ENCODE results near the gene CHRNA4.
"Not testable (repeated sequence)": the region's sequence is repeated elsewhere in the genome, so short reads cannot be mapped to it uniquely, and the experiment has no call there.

Gene CHRNA4

GRCh38 chr20:63343460-63344445 lies 17.4 kb downstream of the CHRNA4 start:
- Histone ChIP-seq H4K20me1 (ENCODE audit: insufficient read depth) (no peaks in the 10 kb centered on the region), H3K36me3 (ENCODE audit: insufficient read depth) (no peaks in the 10 kb centered on the region), H3K79me2 (ENCODE audit: insufficient read depth, low read depth) (no peaks in the 10 kb centered on the region), H3K9ac (no peak overlapping the region), H3K4me2 (no peak overlapping the region), H3K27me3 (ENCODE audit: insufficient read depth, low read depth) (peaks cover 95% of the 10 kb centered on the region), H3K4me1 (ENCODE audit: low read depth, poor library complexity, severe bottlenecking) (no peaks in the 10 kb centered on the region), H3K4me3 (IDR thresholded peaks at IDR 0.05; ENCODE audit: insufficient read depth, low read depth, low read length) (no peak overlapping the region), H2AFZ (ENCODE audit: low read depth) (no peak overlapping the region), H3K27ac (no peak overlapping the region)
- TF ChIP-seq CTCF (conservative IDR thresholded peaks at IDR 0.05; ENCODE audit: low read depth, low read length): no peak

GRCh38 chr20:63342561-63343459 lies 18.3 kb downstream of the CHRNA4 start:
- no peak overlapping the region for H3K27ac ChIP-seq
- H3K4me3 ChIP-seq (IDR thresholded peaks at IDR 0.05; ENCODE audit: insufficient read depth, low read depth, low read length): no peak overlapping the region
- H2AFZ ChIP-seq (ENCODE audit: low read depth): no peak overlapping the region
- TF ChIP-seq CTCF (conservative IDR thresholded peaks at IDR 0.05; ENCODE audit: low read depth, low read length): no peak
- H4K20me1 ChIP-seq (ENCODE audit: insufficient read depth): no peaks in the 10 kb centered on the region
- no peaks in the 10 kb centered on the region for H3K79me2 ChIP-seq (ENCODE audit: insufficient read depth, low read depth)
- no peaks in the 10 kb centered on the region for H3K4me1 ChIP-seq (ENCODE audit: low read depth, poor library complexity, severe bottlenecking)
- no peak overlapping the region for H3K9ac ChIP-seq
- peaks cover 96% of the 10 kb centered on the region for H3K27me3 ChIP-seq (ENCODE audit: insufficient read depth, low read depth)
- H3K4me2 ChIP-seq: no peak overlapping the region
- H3K36me3 ChIP-seq (ENCODE audit: insufficient read depth): no peaks in the 10 kb centered on the region

- H3K27me3 ChIP-seq (ENCODE audit: insufficient read depth, low read depth): peaks cover 93% of the 10 kb centered on the region
- H2AFZ ChIP-seq (ENCODE audit: low read depth); H3K4me3 ChIP-seq (IDR thresholded peaks at IDR 0.05; ENCODE audit: insufficient read depth, low read depth, low read length); H3K79me2 ChIP-seq (ENCODE audit: insufficient read depth, low read depth); H3K4me1 ChIP-seq (ENCODE audit: low read depth, poor library complexity, severe bottlenecking); H3K36me3 ChIP-seq (ENCODE audit: insufficient read depth); H4K20me1 ChIP-seq (ENCODE audit: insufficient read depth); H3K4me2 ChIP-seq; H3K9ac ChIP-seq; H3K27ac ChIP-seq: not testable (repeated sequence)
Observed at GRCh38 chr20:63340158-63340688, 20.9 kb downstream of the CHRNA4 start.

GRCh38 chr20:63339154-63340094 lies 21.7 kb downstream of the CHRNA4 start:
- not testable (repeated sequence) for H3K4me3 ChIP-seq (IDR thresholded peaks at IDR 0.05; ENCODE audit: insufficient read depth, low read depth, low read length); H3K36me3 ChIP-seq (ENCODE audit: insufficient read depth); H3K27ac ChIP-seq; H3K4me2 ChIP-seq; H2AFZ ChIP-seq (ENCODE audit: low read depth); H4K20me1 ChIP-seq (ENCODE audit: insufficient read depth); H3K9ac ChIP-seq; H3K79me2 ChIP-seq (ENCODE audit: insufficient read depth, low read depth); H3K4me1 ChIP-seq (ENCODE audit: low read depth, poor library complexity, severe bottlenecking)
- peaks cover 91% of the 10 kb centered on the region for H3K27me3 ChIP-seq (ENCODE audit: insufficient read depth, low read depth)
